HG02798 (cell line): ENCODE data around the gene COL12A1.

Source experiments
- ATAC-seq: cut with Tn5 transposase; IDR thresholded peaks from one replicate; pipeline ENCODE4 v1.9.1; 2021; ENCODE audit warnings: mild to moderate bottlenecking; ENCODE audit not compliant: unreplicated experiment, poor library complexity

The COL12A1 gene

GRCh38 chr6:75149240-75149639 is 56.6 kb downstream of the COL12A1 start:
- no peak for ATAC-seq

- peak; percentile 93 for ATAC-seq
Measured at GRCh38 chr6:75147512-75147911, 58.3 kb downstream of the COL12A1 start.

GRCh38 chr6:75145976-75146375 is 59.9 kb downstream of the COL12A1 start:
- no peak for ATAC-seq

- ATAC-seq: no peak
Measured at GRCh38 chr6:75145211-75145610, 60.6 kb downstream of the COL12A1 start.

GRCh38 chr6:75144386-75144785 is 61.5 kb downstream of the COL12A1 start:
- ATAC-seq: no peak

GRCh38 chr6:75143191-75143590 is 62.7 kb downstream of the COL12A1 start:
- ATAC-seq: no peak

GRCh38 chr6:75142721-75143120 is 63.1 kb downstream of the COL12A1 start:
- ATAC-seq: no peak

- ATAC-seq: no peak
Measured at GRCh38 chr6:75135876-75136275, 70.0 kb downstream of the COL12A1 start.

GRCh38 chr6:75135450-75135849 is 70.4 kb downstream of the COL12A1 start:
- no peak for ATAC-seq

- no peak for ATAC-seq
Measured at GRCh38 chr6:75130784-75131183, 75.1 kb downstream of the COL12A1 start.

GRCh38 chr6:75128878-75129570 is 76.8 kb downstream of the COL12A1 start:
- ATAC-seq: no peak

GRCh38 chr6:75126518-75126917 is 79.3 kb downstream of the COL12A1 start:
- no peak for ATAC-seq

GRCh38 chr6:75124983-75125382 is 80.9 kb downstream of the COL12A1 start:
- no peak for ATAC-seq

- no peak for ATAC-seq
Measured at GRCh38 chr6:75124085-75124484, 81.8 kb downstream of the COL12A1 start.

GRCh38 chr6:75118925-75119515 is 86.8 kb downstream of the COL12A1 start:
- ATAC-seq: no peak

- no peak for ATAC-seq
Measured at GRCh38 chr6:75117701-75118100, 88.2 kb downstream of the COL12A1 start.

- no peak for ATAC-seq
Measured at GRCh38 chr6:75116946-75117345, 88.9 kb downstream of the COL12A1 start.

GRCh38 chr6:75115481-75115880 is 90.4 kb downstream of the COL12A1 start:
- ATAC-seq: no peak

GRCh38 chr6:75114806-75115205 is 91.0 kb downstream of the COL12A1 start:
- no peak for ATAC-seq

- ATAC-seq: no peak
Measured at GRCh38 chr6:75114195-75114594, 91.7 kb downstream of the COL12A1 start.

GRCh38 chr6:75113446-75113845 is 92.4 kb downstream of the COL12A1 start:
- ATAC-seq: no peak

GRCh38 chr6:75109765-75110164 is 96.1 kb downstream of the COL12A1 start:
- ATAC-seq: no peak
